ENCODE results near the gene HEPACAM. TPM values are rescaled to one million over a fixed set of nuclear protein-coding genes. Genes with fewer than 3 reads are reported as not detected.

The HEPACAM gene
- total RNA-seq, 1 donor from 2014 or later, result 3.6 TPM

DNA sequence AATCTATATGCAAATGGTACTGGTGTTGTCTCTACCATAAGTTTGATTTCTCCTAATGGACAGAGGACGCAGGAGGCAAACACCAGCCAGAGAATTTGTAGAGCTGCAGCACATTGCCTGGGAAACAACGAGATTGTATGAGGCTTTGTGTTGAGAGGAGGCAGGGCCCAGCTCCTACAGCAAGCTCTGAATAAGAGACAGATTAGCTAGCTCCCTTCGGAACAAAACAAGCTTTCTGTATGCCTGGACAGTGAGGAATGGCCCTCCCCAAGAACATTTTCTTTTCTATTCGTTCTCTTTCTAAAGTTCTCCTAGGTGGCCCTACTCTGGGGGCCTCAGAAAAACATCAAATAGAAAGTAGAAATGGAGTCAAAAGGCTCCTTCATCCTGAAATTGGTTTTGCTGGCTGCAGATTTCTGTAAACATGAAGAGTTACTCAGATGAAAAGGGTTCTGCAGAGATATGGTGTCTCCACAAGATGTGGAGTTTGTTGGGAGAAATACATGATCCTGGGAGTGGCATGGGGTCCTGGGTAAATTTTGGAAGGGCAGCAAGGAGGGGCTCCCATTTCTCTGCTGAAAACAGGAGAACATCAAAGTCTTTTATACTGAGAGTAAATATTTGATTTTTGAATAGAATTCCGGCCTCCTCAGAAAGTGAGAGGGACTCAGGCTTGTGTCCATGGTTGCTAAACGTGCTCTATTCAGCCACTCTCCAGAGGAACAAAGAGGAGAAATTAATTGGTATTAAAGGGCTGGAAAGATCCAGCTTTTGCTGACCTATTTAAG, 6.8 kb upstream of the HEPACAM start:
- DNase-seq, result no peak

DNA sequence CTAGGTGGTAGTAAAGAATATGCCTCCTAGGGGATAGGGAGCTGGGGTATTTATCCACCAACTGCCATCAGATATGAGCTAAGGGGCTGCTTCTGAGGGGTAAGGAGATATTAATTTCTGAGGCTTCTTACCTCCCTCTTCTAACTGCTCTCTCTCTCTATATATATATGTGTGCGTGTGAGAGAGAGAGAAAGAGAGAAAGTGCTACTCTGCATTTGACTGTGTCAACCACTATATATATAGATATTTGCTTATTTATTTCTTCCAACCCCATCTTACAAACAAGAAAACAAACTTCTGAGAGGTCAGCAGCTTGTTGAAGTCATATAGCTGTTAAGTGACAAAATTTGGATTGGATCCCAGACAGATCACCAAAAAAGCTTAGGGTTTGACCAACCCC, 5.9 kb upstream of the HEPACAM start:
- DNase-seq, result no peak

DNA sequence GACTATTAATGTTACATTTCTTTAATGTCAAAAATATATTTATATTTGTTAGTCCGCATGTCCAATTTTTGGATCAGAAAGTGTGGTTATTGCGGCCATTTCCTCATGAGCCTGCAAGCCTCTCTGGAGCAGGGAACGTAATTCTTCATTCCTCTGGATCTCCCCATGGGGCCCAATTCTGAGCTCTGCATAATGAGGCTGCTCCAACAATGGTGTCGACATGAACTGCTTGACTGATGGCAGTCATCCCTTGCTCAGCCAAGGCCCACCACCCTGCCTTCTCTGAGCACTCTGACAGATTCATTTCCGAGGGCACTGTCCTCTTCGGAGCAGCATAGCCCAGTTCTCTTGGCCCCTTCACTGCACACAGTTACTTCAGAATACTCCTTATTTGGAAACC, 3.1 kb upstream of the HEPACAM start:
- no peak for DNase-seq

DNA sequence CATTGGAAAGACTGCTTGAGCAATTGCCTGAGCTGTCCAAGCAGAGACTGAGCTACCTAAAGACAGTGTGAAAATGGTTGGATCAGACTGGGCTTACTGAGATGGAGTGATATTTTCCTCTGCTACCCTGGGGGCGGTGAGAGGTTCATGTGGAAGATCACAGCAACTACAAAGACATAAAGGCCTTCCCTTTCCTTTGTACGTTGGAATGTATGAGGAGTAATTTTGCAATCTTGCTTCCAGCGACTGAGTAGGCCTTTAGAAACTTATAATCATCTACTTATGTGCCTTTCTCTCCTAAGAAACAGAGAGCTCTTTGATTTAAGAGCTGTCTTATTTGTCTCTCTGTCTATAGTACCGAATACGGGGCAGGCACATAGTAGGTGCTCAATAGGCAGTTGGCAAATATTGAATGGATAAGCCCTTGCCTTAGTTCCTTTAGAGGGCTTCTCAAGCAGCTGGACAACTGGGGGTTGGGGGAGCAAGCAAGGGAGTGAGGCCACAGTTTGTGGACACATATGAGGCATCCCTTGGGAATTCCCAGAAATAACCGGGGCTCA, 2.4 kb upstream of the HEPACAM start:
- DNase-seq, result no peak

DNA sequence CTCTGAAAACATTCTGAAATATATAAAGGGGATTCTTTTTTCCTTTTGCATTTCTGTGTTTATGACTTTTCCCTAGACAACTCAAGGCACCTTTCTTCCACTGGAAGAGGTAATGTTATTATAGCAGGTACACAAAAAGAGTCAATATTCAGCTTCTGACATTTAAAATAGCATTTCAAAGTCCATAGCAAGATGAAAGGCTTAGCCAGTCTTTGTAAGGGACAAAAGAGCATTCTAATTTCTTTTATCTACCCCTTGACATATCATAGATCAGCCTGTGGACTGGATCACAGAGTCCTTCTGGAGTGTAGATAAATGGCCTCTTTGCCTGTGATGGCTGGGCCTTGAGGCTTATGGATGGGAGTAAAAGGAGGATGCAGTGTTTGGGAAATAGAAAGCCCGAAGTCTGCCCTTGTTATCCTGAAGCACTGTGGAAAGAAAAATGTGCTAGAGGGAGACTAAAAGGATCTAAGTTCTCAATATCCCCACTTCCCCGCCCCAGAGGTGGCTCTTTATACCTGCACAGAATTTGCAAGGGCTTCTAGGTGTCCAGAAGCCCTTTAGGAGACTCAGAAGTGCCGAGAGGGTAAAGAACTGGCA, 1.6 kb upstream of the HEPACAM start:
- no peak for DNase-seq

DNA sequence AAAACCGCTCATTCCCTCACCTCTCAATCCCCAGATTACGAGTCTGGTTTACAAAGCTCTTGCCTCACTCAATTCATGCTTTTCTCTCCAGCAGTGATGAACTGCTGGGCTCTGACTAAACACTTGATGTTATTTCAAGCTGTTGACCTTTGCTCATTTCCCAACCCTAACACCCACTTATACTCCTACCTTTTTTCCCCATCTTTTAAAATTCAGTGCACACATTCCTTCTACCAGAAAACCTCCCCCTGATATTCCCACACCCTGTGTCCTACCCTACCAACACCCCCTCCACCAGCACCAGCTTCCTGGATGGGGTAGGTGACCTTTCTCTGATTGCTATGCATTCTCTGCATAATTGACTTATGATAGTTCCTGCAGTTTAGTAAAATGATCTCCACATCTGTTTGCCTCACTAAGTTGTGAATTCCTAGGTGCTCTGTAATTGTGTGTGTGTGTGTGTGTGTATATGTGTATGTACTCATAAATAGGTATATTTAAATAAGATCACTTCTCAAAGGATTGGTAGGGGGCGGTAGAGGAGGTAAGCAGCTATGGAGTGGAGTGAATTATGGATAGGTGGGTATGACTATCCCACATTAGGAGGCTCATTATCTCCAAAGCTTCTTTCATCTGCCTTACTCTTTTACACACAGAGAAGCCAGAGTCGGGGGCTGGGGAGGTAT, 842 bp downstream of the HEPACAM start:
- DNase-seq, result no peak

DNA sequence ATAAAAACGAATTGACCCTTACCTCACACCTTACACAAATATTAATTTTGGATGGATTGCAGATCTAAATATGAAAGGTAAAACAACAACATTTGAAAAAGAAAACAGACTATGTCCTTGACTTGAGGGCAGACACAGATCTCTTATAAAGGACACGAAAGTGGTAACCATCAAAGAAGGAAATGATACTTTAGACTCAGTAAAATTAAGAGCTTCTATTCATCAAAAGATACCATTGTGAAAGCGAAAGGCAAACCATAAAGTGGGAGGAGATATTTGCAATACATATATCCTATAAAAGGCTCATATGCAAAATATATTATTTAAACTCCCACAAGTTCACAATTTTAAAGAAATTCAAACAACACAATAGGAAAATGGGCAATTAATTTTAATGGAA, 5.0 kb downstream of the HEPACAM start:
- DNase-seq, result no peak

DNA sequence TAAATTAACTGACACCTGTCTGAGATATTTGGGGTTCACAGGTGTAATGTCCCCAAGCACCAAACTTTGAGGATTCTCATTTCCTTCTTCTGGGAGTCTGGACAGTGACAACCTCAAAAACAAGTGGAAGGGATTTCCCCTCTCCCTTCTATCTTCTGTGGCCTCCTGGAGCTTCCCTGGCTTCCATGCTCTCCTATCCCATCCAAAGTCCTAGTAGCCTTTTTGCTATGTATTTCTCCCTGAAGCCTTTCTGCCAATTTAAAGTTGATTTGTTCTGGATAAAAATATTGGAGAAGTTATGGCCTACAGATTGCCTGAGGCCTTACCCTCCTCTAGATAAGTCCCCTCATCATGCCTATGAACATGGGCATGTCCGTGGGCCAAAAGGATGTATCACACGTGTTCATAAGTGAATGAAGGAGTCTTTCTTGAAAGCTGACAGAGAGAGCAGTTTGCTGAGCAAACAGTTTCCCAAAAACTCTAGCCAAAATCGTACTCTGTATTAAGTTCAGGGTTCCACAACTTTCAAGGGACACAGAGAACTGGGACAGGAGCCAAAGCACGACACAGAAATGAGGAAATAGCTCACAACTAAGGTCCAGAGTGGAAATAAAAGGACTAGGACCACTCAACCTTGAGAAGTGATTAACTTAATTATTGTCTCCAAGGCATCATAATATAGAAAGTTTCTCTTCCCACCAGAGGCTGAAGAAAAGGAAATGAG, 6.7 kb downstream of the HEPACAM start:
- DNase-seq, result no peak

DNA sequence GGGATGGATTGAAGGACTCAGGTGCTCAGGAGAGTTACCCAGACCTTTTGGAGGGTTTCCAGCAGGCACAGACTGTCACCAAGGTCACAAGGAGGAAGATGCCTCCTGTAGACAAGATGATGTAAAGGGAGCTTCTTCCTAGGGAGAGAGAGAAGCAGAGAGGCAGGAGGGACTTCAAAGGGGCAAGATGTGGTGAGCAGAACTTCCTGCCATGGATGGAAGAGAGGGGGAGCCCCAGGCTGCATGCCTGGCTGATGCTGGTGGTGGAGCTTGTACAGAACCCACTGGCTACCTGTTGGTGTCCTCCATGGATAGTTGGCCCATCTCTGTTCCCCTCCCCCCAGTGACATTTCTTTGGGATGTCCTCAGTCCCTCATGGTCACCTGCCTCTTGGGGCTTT, 12.6 kb downstream of the HEPACAM start:
- DNase-seq, result no peak

DNA sequence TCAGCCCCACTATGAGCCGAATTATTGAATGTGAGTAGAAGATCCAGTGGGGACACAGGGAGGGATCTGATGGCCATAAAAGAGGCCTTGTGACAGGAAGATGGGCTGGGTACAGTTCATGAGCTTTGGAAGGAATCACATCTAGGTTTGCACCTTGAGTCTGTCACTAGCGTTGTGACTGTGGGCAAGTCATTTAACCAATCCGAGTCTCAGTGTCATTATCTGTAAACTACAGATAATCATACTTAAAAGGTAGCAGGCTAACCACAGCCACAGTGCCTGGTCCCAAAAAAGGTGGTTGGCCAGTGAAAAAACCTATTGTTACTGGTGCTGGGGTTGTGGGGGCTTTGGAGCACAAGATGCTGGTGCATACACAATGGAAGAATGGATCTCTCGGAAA, 13.0 kb downstream of the HEPACAM start:
- no peak for DNase-seq

DNA sequence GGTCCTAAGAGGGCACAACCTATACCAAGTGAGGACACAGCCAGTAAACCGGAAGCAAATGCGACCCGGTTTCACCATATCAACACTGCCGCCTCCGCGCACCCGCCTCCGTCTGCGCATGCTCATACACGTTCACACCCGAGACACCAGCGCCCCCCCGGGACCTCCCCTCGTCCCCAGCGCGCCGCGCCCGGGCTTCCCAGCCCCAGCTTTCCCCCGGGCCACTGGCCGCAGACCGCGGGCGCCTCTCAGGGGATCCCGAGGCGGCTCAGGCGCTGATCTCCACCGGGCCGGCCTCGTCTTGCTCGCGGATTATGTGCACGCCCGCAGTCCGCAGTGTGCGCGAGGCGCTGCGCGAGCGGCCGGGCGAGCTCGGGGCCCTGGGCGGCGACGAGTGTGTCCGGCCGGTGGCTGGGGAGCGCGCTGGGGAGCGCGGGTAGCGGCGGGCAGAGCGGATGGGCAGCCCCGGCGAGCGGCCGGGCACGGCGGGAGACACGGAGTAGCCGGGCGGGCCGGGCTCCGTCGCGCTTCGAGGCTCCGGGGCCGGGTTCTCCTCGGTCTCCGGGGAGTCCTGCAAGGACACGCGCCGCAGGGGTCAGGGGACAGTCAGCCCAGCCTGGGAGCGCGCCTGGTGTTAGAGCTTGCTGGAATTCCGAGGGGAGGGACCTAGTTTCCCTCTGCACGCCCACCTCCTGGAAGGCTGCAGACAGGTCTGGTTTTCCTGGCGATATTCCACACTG, 14.8 kb downstream of the HEPACAM start:
- peak; percentile 33 for DNase-seq

DNA sequence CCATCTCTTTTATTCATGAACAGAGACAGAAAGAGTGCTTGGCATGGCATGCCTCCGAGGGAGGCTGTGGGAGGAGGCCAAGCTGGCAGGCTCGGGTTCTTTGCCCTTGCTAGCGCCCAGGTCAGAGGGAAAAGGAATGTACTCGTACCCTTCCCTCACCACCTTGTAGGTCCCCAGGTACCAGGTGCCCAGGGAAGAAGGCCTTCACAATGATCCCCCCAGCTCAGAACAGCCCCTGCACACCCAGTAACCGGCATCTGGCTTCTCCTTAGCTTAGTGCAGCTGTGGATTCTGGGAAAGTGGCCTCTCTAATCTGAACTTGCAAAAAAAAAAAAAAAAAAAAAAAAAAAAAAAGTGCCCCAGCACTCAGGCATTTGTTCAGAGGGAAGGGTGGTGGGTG, 15.5 kb downstream of the HEPACAM start:
- DNase-seq, result no peak

DNA sequence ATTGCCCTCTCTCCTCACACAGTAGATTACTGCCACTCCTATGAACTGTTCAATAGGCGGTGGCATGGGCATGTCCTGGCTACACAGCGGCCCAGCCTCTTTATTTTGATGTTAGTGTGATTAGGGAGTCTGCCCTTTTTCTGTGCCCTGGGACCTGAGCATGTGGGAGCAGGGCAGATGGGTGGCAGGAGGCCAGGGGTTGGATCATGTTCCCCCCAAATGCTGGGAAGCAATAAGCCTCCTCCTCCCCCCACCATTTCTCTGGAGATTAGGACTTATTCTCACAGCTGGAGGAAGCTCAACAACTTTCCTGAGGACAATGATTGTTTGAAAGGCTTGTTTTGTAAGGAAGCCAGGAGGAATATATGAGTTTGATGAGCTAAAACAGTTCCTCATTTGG, 15.9 kb downstream of the HEPACAM start:
- DNase-seq, result no peak

DNA sequence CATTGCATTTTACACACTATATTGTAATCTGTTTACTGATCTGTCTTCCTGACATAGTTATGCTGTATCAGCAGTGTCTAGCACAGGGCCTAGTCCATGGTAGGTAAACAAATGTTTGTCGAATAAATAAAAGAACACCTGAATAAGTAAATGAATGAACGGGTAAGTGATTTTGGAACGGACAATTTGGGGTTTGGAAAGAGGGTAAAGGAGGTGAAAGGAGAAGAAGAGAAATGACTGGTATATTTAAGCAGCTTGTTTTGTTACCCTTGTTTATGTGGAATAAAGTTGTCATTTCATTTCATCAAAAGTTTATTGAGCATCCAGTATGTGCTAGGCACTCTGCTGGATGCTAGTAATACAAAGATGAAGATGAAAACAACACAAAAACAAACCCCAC, 16.9 kb downstream of the HEPACAM start, which contains the start of gene HEPN1:
TSS of gene HEPN1 (plus strand) at position 301 of the 400 bp plus-strand sequence.
- DNase-seq, result no peak

DNA sequence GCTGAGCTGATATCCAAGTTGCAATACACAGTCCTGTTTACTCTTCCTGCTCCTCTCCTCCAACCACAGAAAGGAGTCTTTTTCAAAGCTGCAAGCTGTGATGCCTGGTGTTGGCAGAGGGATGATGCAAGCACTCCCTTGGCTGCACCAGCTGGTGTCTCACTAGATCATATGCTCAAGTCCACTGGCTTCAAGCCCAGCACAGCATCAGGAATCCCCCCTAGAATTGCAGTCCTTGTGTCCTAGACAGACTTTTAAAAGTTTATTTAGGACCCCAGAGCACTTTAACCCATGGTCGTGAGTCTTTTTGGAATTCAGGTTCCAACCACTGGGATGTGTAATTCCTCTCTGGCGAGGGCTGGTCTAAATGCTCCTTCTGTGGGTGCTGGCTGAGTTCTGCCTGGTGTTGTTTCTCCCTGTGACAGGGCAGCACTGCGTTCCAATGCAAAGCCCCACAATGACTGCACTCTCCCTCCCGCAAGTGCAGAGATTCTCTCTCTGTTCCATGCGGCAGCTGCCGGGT, 18.7 kb downstream of the HEPACAM start:
- DNase-seq, result no peak

DNA sequence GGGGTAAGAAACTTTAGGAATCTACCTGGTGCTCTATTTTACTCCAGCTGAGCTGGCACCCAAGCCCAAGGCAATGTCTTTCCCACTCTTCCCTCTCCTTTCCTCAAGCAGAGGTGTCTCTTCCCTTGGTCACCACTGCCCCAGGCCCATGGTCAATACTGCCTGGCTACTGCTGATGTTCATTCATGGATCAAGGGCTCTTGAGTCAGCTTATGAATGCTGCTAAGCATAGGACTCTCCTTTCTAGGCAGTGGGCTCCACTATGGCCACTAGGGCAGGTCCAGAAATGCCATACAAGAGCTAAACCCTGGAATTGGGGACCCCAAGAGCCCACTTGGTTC, 19.5 kb downstream of the HEPACAM start:
- DNase-seq, result no peak

DNA sequence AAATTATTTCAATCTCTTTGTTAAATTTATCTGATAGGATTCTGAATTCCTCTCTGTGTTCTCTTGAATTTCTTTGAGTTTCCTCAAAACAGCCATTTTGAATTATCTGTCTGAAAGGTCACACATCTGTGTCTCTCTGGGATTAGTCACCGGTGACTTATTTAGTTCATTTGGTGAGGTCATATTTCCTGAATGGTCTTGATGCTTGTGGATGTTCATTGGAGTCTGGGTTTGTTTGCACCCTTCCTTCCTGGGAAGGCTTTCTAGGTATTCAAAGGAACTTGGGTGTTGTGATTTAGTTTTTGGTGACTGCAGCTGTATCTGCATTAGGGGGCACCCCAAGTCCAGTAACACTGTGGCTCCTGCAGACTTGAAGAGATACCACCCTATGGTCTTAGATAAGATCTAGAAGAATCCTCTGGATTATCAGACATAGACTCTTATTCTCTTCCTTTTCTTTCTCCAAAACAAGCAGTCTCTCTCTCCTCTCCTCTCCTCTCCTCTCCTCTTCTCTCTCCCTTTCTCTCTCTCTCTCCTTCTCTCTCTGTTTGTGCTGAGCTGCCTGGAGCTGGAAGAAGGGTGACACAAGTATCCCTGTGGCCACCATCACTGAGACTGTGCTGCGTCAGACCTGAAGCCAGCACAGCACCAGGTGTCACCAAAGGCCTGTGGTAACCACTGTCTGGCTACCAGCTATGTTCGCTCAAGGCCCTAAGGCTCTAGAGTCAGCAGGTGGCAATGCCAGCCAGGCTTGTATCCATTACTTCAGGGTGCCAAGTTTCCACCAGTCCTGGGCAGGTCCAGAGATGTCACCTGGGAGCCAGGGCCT, 20.1 kb downstream of the HEPACAM start:
- DNase-seq, result no peak

DNA sequence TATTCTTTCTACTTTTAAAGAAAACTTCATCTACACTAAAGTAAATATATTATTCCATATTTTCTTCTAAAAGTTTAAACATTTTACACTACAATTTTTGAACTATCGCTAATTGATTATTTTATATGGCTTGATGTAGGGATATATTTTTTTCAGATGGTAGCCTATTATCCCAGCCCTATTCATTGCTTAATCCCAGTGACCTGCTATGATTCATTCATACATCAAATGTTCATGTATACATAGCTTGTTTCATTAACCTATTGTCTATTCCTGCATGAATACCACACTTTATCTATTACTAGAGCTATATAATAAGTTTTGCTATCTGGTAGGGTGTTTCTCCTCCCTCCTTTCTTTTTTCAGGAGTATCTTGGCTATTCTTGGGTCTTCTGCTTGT, 33.2 kb downstream of the HEPACAM start:
- DNase-seq, result no peak

DNA sequence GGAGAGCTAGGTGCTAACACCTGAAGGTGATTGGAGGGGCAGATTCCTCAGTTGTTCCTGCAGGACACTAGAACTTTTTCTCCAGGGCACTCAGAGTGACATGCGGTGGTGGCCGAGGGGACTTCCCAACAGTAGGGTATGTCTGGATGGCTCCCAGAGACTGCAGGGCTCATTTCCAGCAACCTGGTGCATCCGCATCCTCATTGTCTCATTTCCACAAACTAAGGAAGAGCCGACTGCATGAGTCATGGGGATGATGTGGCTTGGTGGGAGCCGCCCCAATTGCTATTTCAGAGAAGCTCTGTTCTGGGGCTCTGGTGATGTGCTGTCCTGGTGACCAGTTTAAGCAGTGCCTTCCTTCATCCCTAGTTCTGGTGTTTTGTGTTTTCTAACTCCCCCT, 35.4 kb downstream of the HEPACAM start:
- no peak for DNase-seq

DNA sequence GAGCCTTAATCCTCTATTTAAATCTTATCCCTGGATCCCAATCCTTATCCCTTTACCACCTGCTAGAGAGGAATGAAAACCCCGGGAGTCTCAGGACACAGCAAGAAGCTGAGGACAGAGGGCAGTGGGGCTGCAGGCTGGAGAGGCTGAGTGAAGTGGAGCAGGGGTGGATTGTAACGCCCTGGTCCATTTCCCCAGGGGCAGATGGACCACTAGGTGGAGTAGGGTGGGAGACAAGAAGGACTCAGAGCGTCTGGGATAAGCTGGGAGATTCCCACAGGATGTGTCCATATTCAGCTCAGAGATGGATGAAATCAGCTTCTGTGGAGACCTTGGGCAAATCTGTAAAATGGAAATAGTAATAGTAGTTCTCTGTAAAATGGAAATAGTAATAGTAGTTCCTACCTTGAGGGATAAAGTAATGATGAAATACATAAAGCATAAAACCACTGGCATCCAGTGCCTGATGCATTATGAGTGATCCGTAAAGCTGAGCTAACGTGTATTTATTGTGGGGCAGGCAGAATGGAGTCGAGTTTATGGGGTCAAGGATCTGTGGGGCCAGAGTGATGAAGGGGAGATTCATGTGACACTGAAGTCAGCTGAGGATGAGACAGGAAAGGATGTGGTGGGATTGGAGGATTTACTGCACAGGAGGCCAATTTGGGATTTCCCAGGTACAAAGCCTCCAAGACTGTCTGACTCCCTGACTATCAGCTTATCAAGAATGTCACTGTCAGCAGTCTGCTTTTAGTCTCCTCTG, 36.3 kb downstream of the HEPACAM start:
- no peak for DNase-seq
